Measurements from ENCODE around the gene RLN3.
"Not testable (repeated sequence)": the region's sequence is repeated elsewhere in the genome, so short reads cannot be mapped to it uniquely, and the experiment has no call there.

Gene RLN3

GRCh38 chr19:14019100-14019499 is 8.8 kb upstream of the RLN3 start:
- in situ Hi-C loops (cut with HindIII; ENCODE audit: low sequenced_read_pairs): no loop called here

GRCh38 chr19:14019739-14020138 is 8.2 kb upstream of the RLN3 start:
- in situ Hi-C loops (cut with HindIII; ENCODE audit: low sequenced_read_pairs): loop anchor here (5.0 kb wide), 1 partner anchor 132 kb away; no protein-coding TSS in a partner anchor

GRCh38 chr19:14021474-14021873 is 6.5 kb upstream of the RLN3 start:
- in situ Hi-C loops (cut with HindIII; ENCODE audit: low sequenced_read_pairs): loop anchor here (5.0 kb wide), 1 partner anchor 134 kb away; no protein-coding TSS in a partner anchor

DNA sequence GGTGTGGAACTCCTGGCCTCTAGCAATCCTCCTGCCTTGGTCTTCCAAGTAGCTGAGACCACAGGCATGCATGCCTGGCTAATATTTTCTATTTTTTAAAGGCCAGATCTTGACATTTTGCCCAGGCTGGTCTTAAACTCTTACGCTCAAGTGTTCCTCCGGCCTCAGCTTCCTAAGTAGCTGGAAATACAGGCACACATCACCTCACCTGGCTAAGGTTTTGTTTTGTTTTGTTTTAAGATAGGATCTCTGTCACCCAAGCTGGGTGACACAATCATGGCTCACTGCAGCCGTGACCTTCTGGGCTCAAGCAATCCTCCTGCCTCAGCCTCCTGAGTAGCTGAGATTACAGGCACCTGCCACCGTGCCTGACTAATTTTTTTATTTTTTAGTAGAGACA is 5.5 kb upstream of the RLN3 start:
- in situ Hi-C loops (cut with HindIII; ENCODE audit: low sequenced_read_pairs): loop anchor here (5.0 kb wide), 1 partner anchor 135 kb away; no protein-coding TSS in a partner anchor

DNA sequence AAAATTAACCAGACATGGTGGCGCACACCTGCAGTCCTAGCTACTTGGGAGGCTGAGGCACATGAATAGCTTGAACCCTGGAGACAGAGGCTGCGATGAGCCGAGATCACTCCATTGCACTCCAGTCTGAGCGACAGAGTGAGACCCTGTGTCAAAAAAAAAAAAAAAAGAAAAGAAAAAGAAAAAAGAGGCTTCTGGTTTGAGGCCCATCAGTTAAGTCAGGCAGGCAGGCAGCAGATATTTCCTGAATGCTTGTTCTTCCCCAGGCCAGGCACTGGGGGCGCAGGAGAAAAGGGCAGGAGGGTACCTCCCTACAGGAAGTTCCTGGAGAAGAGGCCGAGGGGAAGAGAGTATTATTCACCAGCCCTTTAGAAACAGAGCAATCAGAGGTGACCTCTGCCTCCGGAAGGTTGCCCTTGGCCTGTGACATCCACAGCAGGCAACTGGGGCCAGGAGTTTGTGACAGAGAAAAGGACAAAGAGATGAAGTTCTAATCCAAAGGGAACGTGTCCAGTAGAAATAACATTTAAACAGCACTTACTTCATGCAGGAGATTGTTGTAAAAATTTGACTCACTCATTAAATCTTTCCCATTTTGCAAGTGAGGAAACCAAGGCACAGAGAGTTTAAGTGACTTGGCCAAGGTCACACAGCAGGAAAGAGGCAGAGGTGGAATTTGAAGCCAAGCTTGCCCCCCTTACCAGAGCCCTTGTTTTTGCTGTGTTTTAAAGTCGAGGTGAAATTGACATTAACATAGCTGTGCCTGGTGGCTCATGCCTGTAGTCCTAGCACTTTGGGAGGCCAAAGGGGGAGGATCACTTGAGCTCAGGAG is 4.3 kb upstream of the RLN3 start:
- in situ Hi-C loops (cut with HindIII; ENCODE audit: low sequenced_read_pairs): loop anchor here (5.0 kb wide), 1 partner anchor 136 kb away; no protein-coding TSS in a partner anchor

DNA sequence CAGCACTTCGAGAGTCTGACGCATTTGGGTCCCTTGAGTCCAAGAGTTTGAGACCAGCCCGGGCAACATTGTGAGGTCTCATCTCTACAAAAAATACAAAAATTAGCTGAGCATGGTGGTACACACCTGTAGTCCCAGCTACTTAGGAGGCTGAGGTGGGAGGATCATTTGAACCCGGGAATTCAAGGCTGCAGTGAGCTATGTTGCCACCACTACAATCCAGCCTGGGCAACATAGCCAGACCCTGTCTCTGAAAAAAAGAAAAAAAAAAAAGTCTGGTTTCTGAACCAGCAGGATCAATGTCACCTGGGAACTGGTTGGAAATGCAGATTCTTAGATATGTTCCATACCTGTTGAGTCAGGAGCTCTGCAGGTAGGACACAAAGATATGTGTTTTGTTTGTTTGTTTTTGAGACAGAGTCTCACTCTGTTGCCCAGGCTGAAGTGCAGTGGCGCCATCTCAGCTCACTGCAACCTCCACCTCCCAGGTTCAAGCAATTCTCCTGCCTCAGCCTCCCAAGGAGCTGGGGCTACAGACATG is 1.2 kb upstream of the RLN3 start:
- in situ Hi-C loops (cut with HindIII; ENCODE audit: low sequenced_read_pairs): not testable (repeated sequence)

DNA sequence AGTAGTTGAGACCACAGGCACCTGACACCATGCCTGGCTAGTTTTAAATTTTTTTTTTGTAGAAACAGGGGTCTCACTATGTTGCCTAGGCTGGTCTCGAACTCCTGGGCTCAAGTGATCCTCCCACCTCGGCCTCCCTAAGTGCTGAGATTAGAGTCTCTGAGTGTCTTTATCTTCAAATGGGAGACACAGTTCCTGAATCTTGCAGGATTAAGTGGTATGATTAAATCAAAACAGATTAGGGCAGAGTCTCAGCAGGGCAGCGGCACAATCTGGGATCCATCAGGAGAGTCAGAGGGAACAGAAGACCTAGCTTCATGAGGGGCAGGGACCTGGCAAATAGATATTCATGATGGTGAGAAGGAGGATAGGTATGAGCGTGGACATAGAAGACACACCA is 953 bp downstream of the RLN3 start:
- in situ Hi-C loops (cut with HindIII; ENCODE audit: low sequenced_read_pairs): no loop called here

- in situ Hi-C loops (cut with HindIII; ENCODE audit: low sequenced_read_pairs): no loop called here
These were observed 3.2 kb downstream of the RLN3 start for GRCh38 chr19:14030997-14031718.

DNA sequence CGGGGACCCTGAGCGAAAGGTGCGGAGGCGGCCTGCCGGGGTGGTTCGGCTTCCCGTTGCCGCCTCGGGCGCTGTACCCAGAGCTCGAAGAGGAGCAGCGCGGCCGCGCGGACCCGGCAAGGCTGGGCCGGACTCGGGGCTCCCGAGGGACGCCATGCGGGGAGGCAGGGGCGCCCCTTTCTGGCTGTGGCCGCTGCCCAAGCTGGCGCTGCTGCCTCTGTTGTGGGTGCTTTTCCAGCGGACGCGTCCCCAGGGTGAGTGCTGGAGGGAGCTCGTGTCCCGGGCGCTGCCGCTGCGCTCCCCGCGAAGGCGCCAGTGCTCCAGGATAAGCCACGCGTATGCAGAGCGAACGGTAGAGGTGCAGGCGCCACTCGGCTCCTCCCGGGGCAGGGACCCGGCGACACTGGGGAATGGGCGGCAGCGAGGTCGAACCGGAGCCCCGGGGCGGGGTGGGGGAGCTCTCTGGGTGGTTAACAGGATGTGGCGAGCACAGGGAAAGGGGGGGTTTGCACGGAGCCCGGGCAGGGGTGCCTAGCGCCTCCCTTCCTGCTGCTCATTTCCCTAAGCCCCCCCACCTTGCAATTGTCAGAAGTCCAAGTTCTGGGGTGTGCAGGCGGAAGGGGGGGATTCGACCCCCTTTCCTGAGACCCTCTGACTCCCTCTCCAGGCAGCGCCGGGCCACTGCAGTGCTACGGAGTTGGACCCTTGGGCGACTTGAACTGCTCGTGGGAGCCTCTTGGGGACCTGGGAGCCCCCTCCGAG is 4.0 kb downstream of the RLN3 start, which contains the start of gene IL27RA:
Gene IL27RA (plus strand): TSS at position 44 of the 762 bp plus-strand sequence. CDS start 111 bp downstream, at position 155.
- in situ Hi-C loops (cut with HindIII; ENCODE audit: low sequenced_read_pairs): no loop called here

- in situ Hi-C loops (cut with HindIII; ENCODE audit: low sequenced_read_pairs): no loop called here
These were observed 6.0 kb downstream of the RLN3 start for GRCh38 chr19:14033946-14034345.

- in situ Hi-C loops (cut with HindIII; ENCODE audit: low sequenced_read_pairs): not testable (repeated sequence)
These were observed 7.2 kb downstream of the RLN3 start for GRCh38 chr19:14035159-14035558.

- in situ Hi-C loops (cut with HindIII; ENCODE audit: low sequenced_read_pairs): no loop called here
These were observed 7.8 kb downstream of the RLN3 start for GRCh38 chr19:14035706-14036105.

GRCh38 chr19:14039181-14039580 is 11.2 kb downstream of the RLN3 start:
- in situ Hi-C loops (cut with HindIII; ENCODE audit: low sequenced_read_pairs): no loop called here

GRCh38 chr19:14042659-14043608 is 15.0 kb downstream of the RLN3 start:
- in situ Hi-C loops (cut with HindIII; ENCODE audit: low sequenced_read_pairs): not testable (repeated sequence)

DNA sequence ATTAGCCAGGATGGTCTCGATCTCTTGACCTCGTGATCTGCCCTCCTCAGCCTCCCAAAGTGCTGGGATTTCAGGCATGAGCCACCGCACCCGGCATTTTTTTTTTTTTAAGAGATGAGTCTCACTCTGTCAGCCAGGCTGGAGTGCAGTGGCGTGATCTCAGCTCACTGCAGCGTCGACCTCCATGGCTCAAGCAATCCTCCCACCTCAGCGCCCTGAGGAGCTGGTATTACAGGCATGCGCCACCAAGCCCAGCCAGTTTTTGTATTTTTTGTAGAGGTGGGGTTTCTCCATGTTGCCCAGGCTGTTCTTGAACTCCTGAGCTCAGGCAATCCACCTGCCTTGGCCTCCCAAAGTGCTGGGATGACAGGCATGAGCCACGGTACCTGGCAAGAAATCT is 19.9 kb downstream of the RLN3 start:
- in situ Hi-C loops (cut with HindIII; ENCODE audit: low sequenced_read_pairs): not testable (repeated sequence)

DNA sequence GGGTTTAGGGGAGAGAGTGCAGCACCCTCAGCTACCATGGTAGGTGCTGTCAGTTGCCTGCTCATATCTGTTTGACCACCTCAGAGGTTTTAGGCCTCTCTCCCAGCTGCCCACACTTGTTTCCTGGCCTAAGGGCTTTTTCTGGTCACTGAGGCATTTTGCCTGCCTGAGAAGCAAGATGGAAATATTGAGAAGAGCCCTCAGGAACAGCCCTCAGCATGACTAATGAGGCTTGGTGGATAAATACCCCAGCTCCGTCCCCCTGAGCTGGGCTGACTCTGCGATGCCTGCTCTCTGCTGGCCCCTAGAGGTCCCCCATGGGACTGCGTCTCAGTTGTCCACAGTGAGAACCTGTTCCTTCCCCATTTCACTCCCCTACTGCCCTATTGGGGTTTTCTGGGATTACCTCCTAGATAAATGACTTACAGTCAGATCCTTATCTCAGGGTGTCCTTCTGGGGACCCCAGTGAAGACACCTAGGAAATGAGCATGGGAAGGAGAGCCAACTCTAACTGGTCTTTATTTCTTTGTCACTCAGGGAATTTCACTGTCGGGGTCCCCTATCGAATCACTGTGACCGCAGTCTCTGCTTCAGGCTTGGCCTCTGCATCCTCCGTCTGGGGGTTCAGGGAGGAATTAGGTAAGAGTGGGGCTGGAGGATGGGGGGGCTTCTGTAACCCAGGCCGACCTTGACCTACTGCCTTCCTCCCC is 20.6 kb downstream of the RLN3 start:
- in situ Hi-C loops (cut with HindIII; ENCODE audit: low sequenced_read_pairs): no loop called here

DNA sequence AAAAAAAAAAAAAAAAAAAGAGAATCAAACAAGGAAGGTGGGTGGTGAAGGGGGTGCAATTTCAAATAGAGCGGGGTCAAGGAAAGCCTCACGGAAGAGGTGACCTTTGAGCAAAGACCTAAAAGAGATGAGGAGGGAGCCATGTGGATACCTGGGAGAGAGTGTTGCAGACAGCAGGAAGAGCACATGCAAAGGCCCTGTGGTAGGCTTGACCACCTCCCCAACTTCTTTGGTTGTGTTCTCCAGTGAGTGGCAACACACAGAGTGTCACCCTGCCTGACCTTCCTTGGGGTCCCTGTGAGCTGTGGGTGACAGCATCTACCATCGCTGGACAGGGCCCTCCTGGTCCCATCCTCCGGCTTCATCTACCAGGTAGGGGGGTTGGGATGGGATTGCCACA is 22.6 kb downstream of the RLN3 start:
- in situ Hi-C loops (cut with HindIII; ENCODE audit: low sequenced_read_pairs): no loop called here

DNA sequence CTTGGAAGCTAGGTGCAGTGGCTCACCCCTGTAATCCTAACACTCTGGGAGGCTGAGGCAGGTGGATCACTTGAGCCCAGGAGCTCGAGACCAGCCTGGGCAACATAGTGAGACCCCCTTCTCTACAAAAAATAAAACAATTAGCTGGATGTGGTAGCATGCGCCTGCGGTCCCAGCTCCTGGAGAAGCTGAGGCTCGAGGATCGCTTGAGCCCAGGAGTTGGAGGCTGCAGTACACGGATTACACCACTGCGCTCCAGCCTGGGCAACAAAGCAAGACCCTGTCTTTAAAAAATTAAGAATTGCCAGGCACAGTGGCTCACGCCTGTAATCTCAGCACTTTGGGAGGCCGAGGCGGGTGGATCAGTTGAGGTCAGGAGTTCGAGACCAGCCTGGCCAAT is 23.0 kb downstream of the RLN3 start:
- in situ Hi-C loops (cut with HindIII; ENCODE audit: low sequenced_read_pairs): not testable (repeated sequence)

GRCh38 chr19:14051980-14052379 is 24.0 kb downstream of the RLN3 start:
- in situ Hi-C loops (cut with HindIII; ENCODE audit: low sequenced_read_pairs): no loop called here
